ENCODE data around the gene ZFP36L2. TPM values are rescaled to one million over a fixed set of nuclear protein-coding genes. Genes with fewer than 3 reads are reported as not detected.
A peak's percentile ranks its signal among the peaks of the same experiment; 100 is the strongest.

Gene ZFP36L2
- total and polyA plus RNA-seq, 12 donors, result 8.4 to 333 (median 107) TPM

- no peaks in the 10 kb centered on the region for H3K36me3 ChIP-seq (replicated peaks in 1 of 2)
- no peaks in the 10 kb centered on the region for H3K4me1 ChIP-seq (replicated peaks in 1 of 2)
- no peak for DNase-seq
- no peak for TF ChIP-seq CTCF (IDR thresholded peaks at IDR 0.05)
- no peak for TF ChIP-seq POLR2A (IDR thresholded peaks at IDR 0.05)
- H3K9me3 ChIP-seq (replicated peaks in 1 of 3), result no peaks in the 10 kb centered on the region
- no peak overlapping the region for H3K4me3 ChIP-seq
- intact Hi-C loops (cut with DNase I), result no loop called here
- peak overlapping the region in 1 of 5 donors; percentile 29 for H3K27ac ChIP-seq
- WGBS, 4 donors, result 92 to 98% (median 97%) methylated on average over 2 to 6 of the region's 6 CpGs
- no peaks in the 10 kb centered on the region for H3K27me3 ChIP-seq
These were observed 40.1 kb downstream of the ZFP36L2 start for GRCh38 chr2:43186321-43186678.

- intact Hi-C loops (cut with DNase I), result no loop called here
- H3K9me3 ChIP-seq (replicated peaks in 1 of 3), result no peaks in the 10 kb centered on the region
- TF ChIP-seq CTCF (IDR thresholded peaks at IDR 0.05), result no peak
- TF ChIP-seq POLR2A (IDR thresholded peaks at IDR 0.05), result no peak
- no peak overlapping the region for H3K27ac ChIP-seq
- 86 to 99% (median 93%) methylated on average over 4 of the region's 4 CpGs for WGBS, 4 donors
- no peaks in the 10 kb centered on the region for H3K27me3 ChIP-seq
- H3K4me1 ChIP-seq (replicated peaks in 1 of 2), result no peaks in the 10 kb centered on the region
- no peak overlapping the region for H3K4me3 ChIP-seq
- no peak for DNase-seq
- H3K36me3 ChIP-seq (replicated peaks in 1 of 2), result no peaks in the 10 kb centered on the region
These were observed 41.3 kb downstream of the ZFP36L2 start for GRCh38 chr2:43185146-43185545.

- DNase-seq, result no peak
- H3K36me3 ChIP-seq (replicated peaks in 1 of 2), result no peaks in the 10 kb centered on the region
- H3K4me3 ChIP-seq, result no peak overlapping the region
- no peaks in the 10 kb centered on the region for H3K9me3 ChIP-seq (replicated peaks in 1 of 3)
- intact Hi-C loops (cut with DNase I), result no loop called here
- TF ChIP-seq POLR2A (IDR thresholded peaks at IDR 0.05), result no peak
- TF ChIP-seq CTCF (IDR thresholded peaks at IDR 0.05), result no peak
- 83 to 93% (median 84%) methylated on average over 10 to 12 of the region's 12 CpGs for WGBS, 4 donors
- H3K27me3 ChIP-seq, result no peaks in the 10 kb centered on the region
- no peak overlapping the region for H3K27ac ChIP-seq
- H3K4me1 ChIP-seq (replicated peaks in 1 of 2), result peaks cover 2 to 3% of the 10 kb centered on the region in 2 donors
These were observed 42.0 kb downstream of the ZFP36L2 start for GRCh38 chr2:43184339-43184895.

- Histone ChIP-seq H3K36me3 (replicated peaks in 1 of 2) (no peaks in the 10 kb centered on the region), H3K27me3 (no peaks in the 10 kb centered on the region), H3K27ac (no peak overlapping the region), H3K4me3 (no peak overlapping the region), H3K4me1 (replicated peaks in 1 of 2) (peaks cover 9% of the 10 kb centered on the region in 2 donors), H3K9me3 (replicated peaks in 1 of 3) (no peaks in the 10 kb centered on the region)
- WGBS, 4 donors, result 68 to 95% (median 74%) methylated on average over 5 of the region's 5 CpGs
- DNase-seq, result no peak
- intact Hi-C loops (cut with DNase I), result no loop called here
- TF ChIP-seq POLR2A (IDR thresholded peaks at IDR 0.05), result no peak
- TF ChIP-seq CTCF (IDR thresholded peaks at IDR 0.05), result no peak
These were observed 42.7 kb downstream of the ZFP36L2 start for GRCh38 chr2:43183743-43184142.
